Iris pigment epithelial cell (primary cell): ENCODE results near the gene PRR35.

ENCODE experiments used
- DNase-seq: peaks from one replicate; pipeline ENCODE4 v3.0.0-alpha.2; 2011; ENCODE audit warnings: low read depth

Gene PRR35

DNA sequence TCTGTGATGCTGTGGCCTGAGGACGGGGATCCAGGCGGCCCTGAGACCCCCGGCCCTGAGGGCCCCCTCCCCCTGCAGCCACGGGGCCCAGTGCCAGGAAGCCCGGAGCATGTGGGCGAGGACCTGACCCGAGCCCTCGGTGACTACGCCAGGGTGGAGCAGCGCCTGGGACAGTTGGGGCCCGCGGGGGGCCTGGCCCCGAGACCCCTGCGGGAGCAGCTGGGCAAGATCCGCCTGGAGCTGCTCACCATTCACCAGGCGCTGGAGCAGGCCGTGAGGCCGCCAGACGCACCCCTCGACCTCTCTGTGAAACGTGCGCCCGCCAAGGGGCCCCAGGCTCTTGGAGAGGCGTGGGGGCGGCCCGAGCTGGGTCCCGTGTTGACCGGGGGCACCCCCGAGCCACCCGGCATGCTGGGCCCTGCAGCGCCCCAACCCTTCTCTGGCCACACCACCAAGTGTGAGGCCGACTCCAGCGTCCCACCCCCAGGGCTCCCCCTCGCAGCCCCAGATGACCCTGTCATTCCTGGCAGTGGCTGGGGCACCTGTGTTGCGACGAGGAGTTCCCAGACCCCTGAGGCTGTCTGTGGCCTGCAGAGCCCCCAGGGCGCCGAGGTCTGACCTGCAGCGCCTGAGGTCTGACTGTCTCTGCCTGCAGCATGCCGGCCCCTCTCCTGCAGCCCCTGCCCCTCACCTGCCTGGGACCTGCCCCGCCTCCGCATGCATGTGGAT lies 4.7 kb downstream of the PRR35 start:
- DNase-seq: no peak

DNA sequence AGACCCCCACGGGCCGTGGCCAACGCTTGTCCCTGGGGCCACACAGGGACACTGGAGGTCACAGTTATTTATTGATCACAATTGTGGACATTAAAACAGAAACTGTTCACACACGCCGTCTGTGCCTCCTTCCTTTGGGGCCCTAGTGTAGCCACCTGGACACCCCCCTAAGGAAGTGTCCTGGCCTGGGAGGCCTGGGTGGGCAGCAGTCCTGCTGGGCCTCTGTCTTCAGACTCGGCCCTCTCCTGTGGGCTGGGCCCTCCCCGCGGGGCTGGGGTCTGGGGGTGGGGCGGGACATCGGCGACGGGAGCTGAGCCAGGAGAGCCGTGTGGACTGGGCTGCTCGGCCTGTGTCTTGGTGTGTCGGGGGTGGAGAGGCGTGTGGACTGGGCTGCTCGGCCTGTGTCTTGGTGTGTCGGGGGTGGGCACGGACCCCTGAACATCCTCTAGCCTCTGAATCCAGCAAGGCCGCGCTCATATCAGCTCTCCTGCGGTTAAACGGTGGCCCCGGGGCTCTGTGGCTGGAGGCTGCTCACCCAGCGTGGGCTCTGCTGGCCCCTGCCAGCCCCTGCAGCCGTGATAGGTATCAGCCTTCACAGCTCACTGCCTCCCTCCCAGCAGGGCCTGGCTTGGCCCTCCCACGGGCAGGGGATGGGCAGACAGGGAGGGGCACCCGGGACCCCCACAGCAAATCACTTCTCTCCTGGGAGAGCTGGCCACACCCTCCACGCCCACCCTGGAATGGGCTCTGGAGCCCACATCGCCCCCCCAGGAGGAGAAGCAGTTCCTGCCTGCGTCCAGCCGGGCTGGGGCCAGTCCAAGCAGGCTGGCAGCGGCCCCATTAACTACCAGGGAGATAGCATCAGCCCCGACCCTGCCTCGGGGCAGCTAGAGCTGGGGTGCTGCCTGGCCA lies 5.5 kb downstream of the PRR35 start:
- DNase-seq: no peak

DNA sequence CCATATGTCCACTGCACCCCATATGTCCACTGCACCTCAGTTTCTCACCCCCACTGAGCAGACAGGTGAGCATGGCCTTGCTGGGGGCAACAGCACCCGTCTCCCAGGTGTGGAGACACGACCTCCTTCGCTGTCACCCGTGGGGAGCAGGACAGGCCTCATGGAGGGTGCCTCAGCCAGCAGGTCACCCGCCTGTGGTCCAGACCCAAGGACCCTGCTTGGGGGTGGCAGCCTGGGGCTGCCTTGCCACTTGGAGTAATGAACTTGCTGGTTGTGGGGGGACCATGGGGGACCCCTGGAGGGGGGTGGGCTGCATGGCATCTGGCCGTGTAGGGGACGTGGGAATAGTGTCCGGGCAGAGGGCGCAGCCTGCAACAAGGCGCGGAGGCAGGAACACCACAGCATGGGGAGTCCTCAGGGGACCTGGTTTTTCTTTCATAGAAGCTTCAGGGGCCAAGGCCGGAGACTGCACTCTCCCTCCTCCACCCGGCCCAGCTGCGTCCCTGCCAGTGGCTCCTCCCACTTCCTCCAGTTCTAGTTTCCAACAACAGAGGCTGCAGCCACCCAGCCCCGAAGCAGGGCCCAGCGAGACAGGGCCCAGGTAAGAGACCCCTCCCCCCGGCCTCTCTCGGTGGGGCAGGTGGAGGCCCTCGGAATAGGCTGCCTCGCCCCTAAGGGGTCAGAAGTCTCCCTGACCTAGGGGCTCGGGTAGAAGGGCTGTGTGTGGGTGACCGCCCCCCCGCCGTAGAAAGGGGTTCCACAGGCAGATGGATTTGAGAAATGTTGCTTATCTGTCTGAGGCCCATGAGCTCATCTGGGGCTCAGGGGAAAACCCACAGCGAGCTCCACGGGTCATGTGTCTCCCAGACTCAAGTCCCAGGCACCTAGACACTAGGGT lies 6.5 kb downstream of the PRR35 start, which contains the start of gene NHLRC4:
Gene NHLRC4 (plus strand): TSS at position 531 of the 898 bp plus-strand sequence. CDS start 1,043 bp downstream, outside the sequence.
- peak; percentile 65 for DNase-seq

DNA sequence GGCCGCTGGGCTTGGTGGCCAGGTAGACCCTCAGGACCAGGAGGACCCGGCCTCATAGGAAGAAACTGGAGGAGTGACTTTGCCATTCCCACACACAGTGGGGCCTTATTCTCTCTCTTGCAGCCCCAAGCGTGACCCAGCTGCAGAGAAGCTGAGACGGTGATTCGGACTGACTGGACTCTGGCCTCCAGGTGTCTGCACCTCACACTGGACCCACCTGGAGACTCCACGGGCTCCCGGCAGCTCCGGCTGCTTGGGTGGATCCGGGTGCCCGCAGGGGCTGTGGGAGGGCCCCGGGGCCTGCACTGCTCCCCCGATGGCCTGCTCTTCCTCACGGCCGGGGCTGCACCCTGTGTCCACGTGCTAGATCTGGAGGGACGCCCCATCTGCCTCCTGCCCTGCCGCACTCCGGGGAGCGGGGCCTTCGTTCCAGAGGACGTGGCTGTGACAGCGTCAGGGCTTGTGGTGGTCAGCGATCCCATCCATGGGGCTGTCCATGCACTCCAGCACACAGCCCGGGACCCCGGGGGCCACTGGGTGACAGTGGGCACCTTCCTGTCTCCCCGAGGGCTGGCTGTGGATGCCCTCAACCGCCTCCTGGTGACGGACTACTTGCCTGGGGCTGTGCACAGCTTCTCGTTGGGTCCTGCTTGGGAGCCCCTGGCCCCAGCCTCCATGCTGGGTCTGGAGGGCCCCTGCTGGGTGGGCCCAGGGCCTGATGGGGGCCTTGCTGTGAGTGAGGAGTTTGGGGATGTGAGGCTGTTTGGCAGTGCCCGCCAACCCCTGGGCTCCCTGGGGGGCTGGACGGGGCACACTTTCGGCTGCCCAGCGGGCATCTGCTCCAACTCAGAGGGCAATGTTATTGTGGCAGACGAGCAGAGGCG lies 7.4 kb downstream of the PRR35 start:
- DNase-seq: no peak

DNA sequence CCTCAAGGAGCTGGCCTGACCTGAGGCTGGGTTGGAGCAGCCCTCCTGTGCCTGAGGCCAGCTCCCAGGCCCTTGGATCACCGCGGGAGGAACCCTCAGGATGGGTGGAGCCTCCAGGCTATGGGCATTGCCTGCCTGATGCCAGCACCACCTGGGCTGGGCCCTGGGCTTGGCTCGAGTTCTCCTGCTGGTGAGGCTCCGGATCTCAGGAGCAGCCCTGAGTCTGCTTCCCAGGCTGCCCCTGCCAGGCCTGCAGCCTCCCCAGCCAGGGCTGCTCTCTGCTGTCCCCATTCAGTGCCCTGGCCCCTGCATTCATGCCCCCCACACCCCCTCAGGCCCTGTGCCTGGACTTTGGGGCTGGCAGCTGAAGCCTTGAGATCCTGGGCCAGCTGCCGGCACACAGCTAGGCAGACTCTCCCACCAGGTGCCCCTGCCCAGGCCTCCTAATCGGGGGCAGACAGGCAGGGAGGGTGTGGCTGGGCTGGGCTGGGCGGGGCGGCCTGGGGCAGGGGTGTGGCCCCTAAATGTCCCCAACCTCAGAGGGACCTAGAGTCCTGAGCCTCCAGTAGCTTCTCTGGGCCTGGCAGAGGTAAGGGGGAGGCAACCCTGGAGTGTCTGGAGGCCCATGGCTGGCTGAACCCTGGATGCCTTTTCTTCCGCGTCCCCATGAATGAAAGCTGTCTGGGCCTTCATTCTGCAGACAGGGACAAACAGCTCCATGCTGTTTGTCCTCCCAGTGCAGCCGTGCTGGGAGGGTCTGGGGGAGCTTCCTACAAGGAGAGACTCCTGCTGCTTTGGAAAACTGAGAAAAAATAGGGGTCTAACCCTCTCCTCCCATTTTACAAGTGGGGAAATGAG lies 8.4 kb downstream of the PRR35 start:
- no peak for DNase-seq

DNA sequence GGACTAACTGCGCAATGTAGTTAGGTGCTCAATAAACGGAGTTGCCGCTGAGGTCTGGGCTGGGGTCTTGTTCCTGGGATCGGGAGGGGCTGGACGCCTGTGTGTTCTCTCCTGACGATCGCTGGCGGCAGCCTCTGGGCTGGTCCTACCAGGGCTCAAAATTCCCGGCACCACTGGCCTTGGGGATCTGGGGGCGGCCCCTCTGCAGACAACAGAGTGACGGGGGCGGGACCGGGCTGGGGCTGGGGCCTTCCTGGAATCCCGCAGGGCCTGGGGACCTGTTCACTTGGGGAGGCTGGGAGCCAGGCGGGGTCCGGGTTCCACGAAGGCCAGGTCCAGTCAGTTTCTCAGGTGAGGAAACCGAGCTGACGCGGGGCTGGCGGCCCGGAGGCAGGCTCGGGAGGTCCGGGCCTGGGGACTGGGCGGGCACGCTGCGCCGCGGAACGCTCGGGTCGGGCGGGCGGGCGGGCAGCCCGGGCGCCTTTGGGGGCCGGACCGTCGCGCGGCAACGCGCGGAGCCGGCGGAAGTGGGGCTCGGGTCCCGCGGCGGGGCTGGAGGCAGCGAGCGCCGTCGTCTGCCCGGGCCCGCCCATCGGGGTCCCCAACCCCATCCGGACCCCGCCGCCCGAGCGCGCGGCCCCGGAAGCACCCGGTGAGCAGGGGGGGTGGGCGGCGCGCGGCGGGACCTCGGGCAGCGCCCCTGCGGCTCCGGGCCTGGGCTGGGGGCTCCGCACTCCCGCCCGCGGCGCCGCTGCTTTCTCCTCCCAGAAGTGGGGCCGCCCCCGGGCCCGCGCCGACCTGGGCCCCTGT lies 9.5 kb downstream of the PRR35 start, which contains the start of gene PIGQ:
Gene PIGQ (plus strand): TSS at position 524 of the 810 bp plus-strand sequence. CDS start 4,107 bp downstream, outside the sequence.
- peak; percentile 49 for DNase-seq

DNA sequence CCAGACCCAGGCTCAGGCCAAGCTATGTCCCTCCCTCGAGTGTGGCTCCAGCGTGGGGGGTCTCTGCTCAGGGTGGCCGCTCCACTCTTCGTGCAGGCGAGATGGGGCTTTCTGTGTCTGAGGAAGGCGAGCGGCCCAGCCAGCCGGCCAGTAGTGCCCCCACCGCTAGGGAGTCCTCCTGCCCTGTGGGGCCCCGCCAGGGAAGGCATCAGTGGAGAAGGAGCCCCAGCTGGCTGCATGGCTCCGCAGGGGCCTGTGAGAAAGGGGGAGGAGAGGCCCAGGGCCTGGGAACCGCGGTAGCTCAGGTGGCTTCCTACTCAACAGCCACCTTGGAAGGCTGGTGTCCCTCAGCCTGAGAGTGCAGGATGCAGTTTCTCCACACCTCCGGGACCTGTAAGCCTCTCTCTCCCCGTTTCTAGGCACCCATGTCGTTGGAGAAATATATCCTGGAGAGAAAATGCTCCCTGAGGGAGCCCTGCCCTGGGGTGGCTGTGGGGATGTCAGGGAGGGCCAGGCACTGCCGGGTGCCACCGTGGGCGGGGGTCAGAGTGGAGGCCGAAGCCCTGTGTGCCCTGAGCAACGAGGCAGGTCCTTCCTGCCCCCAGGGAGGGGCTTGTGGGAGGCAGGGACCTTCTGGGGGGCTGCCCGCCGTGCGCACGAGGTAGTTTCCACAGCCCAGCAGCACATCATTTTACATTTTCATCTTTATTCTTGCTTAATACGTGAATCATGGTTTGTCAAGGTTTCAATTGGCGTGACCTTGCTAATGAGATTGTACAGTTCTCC lies 12.9 kb downstream of the PRR35 start:
- DNase-seq: no peak

DNA sequence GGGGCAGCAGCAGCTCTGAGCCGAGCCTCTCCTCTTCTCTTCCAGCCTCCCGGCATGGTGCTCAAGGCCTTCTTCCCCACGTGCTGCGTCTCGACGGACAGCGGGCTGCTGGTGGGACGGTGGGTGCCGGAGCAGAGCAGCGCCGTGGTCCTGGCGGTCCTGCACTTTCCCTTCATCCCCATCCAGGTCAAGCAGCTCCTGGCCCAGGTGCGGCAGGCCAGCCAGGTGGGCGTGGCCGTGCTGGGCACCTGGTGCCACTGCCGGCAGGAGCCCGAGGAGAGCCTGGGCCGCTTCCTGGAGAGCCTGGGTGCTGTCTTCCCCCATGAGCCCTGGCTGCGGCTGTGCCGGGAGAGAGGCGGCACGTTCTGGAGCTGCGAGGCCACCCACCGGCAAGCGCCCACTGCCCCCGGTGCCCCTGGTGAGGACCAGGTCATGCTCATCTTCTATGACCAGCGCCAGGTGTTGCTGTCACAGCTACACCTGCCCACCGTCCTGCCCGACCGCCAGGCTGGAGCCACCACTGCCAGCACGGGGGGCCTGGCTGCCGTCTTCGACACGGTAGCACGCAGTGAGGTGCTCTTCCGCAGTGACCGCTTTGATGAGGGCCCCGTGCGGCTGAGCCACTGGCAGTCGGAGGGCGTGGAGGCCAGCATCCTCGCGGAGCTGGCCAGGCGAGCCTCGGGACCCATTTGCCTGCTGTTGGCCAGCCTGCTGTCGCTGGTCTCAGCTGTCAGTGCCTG lies 14.0 kb downstream of the PRR35 start:
- no peak for DNase-seq

DNA sequence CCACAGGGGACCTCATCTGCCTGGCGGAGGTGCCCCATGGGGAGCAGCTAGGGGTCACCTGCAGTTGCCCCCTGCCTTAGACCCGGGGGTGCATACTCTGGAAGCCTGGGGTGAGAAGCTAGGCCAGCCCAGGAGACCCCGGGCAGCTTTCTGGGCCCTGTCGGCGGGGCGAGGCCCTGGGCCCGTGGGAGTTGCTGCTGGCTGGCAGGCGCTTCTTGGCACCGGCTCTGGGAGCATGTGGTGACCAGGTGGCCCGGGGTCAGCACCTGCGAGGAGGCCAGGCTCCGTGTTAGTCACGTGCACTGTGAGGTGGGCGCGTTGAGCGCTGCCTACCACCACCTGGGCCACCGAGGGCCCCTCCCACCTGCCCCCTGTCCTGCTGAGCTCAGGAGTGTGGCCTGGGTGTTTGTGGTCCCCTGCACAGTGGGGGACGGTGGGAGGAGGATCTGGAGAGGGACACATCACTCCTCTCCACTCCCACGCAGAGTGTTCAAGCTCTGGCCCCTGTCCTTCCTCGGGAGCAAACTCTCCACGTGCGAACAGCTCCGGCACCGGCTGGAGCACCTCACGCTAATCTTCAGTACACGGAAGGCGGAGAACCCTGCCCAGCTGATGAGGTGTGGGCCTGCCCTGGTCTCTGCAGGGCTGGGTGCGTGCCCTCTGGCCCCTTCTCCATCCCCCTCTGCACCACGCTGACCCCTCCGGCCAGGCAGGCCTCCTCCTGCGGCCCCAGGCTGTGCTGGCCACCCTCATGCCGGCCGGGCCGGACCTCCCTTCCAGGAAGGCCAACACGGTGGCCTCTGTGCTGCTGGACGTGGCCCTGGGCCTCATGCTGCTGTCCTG lies 15.4 kb downstream of the PRR35 start:
- no peak for DNase-seq

DNA sequence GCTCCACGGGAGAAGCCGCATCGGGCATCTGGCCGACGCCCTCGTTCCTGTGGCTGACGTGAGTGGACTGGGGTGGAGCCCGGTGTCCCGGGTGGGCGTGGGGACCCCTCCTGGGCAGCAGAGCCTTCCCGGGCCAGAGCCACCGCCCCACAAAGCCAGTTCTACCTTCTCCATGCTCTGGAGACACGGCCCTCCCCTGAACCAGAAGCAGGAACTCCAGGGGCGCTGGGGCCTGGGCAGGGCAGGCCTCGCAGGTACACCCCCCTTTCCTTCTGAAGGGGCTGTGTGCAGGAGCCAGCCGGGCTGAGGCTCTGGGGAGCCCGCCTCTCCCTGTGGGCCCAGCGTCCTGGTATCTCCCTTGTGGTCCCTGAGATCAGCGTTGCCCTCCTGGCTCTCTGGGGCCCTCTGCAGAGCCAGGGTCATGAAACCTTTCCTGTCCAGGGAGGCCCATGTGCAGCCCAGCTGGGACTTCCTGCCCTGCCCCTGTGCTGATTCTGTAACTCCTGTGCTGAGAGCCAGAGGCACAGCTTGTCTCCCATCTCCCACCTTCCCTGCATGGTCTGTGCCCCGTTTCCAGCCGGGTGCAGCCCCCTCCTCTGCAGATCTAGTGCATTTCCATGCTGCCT lies 16.1 kb downstream of the PRR35 start:
- no peak for DNase-seq

DNA sequence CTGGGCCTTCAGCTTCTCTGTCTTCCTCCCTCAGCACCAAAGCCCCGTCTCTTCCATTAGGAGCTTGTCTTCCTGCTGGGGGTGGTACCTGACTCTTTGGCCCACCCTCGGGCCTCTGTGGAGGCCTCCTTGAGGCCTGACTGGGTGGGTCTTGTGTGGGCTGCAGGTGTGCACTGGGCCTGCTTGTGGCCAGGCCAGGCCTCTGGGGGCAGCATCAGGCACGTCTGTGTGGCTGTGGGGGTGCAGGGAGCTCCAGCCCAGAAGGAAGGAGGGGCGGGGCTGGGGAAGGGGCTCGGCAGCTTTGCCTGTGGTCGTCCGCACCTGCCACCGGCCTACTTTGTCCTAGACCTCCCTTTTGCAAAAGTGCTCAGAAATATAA lies 16.6 kb downstream of the PRR35 start:
- no peak for DNase-seq

DNA sequence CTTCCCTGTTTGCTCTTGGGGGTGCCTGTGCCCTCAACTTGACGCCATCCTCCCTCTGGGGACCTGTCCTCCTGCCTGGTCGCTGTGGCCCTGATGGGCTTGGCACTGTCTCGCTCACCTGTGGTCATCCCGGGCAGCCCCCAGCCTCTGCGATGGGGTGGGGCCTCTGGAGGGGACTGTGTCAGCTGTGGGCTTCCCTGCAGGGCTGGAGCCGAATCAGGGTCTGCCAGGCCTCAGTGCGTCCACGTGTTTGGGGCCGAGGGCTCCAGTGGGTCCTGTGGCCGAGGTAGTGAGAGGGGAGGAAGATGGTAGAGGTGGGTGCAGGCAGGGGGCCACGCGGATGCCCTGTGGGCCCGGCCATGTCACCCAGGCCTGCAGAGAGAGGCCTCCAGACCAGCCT lies 17.6 kb downstream of the PRR35 start:
- DNase-seq: no peak

DNA sequence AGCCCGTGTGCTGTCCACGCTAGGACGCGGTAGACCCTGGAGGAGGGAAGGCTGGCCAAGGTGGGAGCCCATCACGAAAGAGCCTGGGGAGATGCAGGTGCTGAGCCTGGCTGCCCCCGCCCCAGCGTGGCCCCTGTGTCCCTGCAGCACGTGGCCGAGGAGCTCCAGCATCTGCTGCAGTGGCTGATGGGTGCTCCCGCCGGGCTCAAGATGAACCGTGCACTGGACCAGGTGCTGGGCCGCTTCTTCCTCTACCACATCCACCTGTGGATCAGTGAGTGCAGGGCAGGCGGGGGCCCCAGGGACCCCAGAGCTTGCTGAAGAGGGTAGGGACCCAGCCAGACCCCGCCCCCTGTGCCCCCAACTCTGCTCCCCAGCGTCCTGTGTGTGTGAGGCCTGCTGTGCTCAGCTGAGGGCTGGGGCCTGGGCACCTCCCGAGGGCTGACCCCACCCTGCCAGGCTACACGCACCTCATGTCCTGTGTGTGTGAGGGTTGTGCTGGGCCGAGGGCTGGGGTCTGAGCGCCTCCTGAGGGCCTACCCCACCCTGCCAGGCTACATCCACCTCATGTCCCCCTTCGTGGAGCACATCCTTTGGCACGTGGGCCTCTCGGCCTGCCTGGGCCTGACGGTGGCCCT lies 18.2 kb downstream of the PRR35 start:
- DNase-seq: no peak

DNA sequence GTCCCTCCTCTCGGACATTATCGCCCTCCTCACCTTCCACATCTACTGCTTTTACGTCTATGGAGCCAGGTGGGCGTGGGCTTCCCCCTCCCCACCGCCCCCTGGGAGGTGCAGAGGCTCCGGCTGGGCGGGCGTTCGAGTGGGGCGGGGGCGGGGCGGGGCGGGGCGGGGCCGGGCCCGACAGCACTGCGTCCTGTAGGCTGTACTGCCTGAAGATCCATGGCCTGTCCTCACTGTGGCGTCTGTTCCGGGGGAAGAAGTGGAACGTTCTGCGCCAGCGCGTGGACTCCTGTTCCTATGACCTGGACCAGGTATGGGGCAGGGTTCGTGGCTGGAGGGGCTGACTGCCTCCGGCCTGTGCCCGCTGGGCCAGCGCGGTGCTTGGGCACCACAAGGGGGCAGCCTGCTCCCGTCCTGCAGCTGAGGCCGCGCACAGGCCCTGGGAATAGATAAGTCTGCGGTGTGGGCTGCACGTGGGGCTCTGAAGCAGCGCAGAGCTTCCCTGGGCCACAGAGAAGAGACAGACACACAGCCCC lies 18.7 kb downstream of the PRR35 start:
- peak; percentile 66 for DNase-seq

DNA sequence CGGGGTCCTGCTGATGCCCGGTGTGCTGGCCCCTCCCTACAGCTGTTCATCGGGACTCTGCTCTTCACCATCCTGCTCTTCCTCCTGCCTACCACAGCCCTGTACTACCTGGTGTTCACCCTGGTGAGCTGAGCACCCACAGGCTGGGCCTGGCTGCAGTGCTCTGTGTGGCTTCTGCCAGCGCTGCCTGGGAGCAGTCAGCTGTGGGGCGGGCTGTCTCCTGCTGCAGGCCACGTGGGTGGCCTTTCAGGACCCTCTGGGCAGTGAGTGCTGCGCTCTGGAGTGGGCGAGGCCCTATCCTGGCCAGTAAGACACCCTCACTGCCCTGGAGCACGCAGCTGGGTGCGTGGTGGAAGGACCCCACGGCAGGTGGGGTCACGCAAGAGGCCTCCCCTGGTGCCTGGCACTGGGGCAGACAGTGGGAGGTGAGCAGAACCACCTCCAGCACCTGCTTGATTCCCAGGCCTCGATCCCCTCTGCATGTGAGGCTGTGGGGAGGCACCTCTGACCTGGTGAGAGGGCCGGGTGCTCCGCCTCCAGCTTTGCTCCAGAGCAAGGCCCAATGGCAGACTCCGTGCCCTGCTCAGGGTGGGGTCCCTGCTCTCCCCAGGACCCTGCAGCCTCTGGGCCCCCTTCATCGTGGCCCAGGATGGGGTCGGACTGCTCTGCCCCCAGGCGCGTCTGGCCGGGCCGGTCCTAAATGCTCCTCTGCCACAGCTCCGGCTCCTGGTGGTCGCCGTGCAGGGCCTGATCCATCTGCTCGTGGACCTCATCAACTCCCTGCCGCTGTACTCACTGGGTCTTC lies 20.1 kb downstream of the PRR35 start:
- no peak for DNase-seq
